Urinary bladder (tissue), 4 donors: Measurements from ENCODE around the gene PITPNM3. TPM values are rescaled to one million over a fixed set of nuclear protein-coding genes. Genes with fewer than 3 reads are reported as not detected.

ENCODE experiments used
- DNase-seq: peaks from one replicate; pipeline ENCODE4 v3.0.0-alpha.2; 2015; ENCODE audit errors: extremely low spot score
- H3K27ac ChIP-seq: one replicate; pipeline ENCODE4 v1.5.1; 2013; ENCODE audit warnings: low read depth, mild to moderate bottlenecking, moderate library complexity
- H3K36me3 ChIP-seq: one replicate; pipeline ENCODE4 v1.6.1; 2013; ENCODE audit warnings: mild to moderate bottlenecking, moderate library complexity; ENCODE audit not compliant: insufficient read depth
- H3K4me1 ChIP-seq: one replicate; pipeline ENCODE4 v1.6.1; 2013; ENCODE audit warnings: mild to moderate bottlenecking, moderate library complexity; ENCODE audit not compliant: insufficient read depth
- H3K4me3 ChIP-seq: one replicate; pipeline ENCODE4 v1.5.1; 2013; ENCODE audit warnings: low read depth, low read length
- WGBS: extraction: QIAGEN DNeasy Blood & Tissue Kit; methylation state at CpG from one replicate; pipeline ENCODE4 v1.1.7; 2013; 5-methylcytosine and 5-hydroxymethylcytosine counted together
- polyA plus RNA-seq: library from polyadenylated mRNA; stranded (reverse); fragments of 200-250 nt; gene quantifications from one replicate; pipeline ENCODE4 v1.2.3, GENCODE V29; 2013
- total RNA-seq: library from RNA; depleted of rRNA; stranded (reverse); fragments of >200 nt; gene quantifications from one replicate; pipeline ENCODE4 v1.2.3, GENCODE V29; 2014
- donor health status: healthy with polysubstance abuse.
- donor health status: healthy.

Gene PITPNM3
- total and polyA plus RNA-seq, 2 donors, result 2.3 to 10.1 TPM

DNA sequence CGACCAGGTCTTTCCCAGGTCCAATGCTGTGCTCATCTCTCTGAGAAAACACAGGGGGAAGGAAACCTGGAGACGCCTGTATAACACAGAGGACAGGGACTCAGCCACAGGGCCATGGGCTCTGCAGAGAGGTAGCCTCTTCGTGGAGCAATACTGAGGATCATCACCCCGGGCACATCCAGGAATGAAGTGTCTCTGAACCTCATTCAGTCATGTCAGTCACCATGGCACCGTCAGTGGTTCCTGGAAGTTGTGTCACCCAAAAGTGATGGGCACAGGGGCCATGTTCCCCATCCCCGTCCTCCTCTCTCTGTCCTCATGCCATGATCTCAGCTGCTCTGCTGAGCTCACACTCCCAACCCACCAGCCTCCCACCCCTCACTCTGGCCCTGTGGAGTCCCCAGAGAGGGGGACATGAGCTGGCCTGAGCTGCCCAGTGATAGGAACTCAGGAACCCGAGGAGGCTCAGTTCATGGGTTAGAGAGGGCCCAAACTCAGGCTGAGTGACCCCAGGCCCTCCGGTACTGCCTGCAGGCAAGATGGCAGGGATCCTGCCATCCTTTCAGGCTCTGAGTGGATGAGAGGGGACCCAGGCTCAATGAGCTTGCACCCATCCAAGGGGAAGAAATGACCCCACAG lies 53.4 kb downstream of the PITPNM3 start:
- WGBS, result 84% methylated on average over 8 of the region's 8 CpGs
- Histone ChIP-seq H3K4me3 (no peak overlapping the region), H3K36me3 (no peaks in the 10 kb centered on the region), H3K27ac (no peak overlapping the region), H3K4me1 (no peaks in the 10 kb centered on the region)
- DNase-seq, result no peak

DNA sequence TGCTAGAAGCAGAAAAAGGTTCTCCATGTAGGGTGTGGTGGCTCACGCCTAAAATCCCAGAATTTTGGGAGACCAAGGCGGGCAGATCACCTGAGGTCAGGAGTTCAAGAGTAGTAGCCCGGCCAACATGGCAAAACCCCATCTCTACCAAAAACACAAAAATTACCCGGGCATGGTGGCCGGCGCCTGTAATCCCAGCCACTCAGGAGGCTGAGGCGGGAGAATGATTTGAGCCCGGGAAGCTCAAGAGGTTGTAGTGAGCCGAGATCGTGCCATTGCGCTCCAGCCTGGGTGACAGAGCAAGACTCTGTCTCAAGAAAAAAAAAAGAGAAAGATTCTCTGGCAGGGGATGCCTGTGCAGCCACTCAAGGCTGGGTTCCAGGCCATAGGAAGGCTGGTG lies 54.2 kb downstream of the PITPNM3 start:
- no peaks in the 10 kb centered on the region for H3K36me3 ChIP-seq

DNA sequence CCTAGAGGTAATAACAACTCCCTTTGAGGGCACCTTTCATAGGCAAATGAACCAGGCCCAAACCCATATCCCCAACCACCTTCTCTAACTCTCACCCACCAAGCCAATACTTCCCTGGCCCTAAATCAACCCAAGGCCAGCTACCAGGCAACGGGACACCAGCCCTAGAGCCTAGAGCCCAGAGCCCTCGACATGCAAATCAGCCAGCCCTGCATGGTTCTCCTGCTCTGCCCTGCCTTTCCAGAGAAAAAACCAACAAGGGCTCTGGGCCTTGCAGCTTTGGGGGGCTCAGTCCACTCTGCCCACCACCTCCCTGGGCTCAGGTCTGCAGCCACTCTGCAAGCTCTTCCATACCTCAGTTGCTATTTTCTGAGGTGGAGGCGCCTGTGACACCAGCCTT lies 55.0 kb downstream of the PITPNM3 start:
- no peaks in the 10 kb centered on the region for H3K4me1 ChIP-seq
- no peak for DNase-seq
- WGBS, result 90% methylated on average over 3 of the region's 3 CpGs

More for the DNA sequence above, 54.2 kb downstream of the PITPNM3 start:
- Histone ChIP-seq H3K27ac (no peak overlapping the region), H3K4me1 (no peaks in the 10 kb centered on the region), H3K4me3 (no peak overlapping the region)
- WGBS, result 97% methylated on average over 11 of the region's 11 CpGs
- no peak for DNase-seq

DNA sequence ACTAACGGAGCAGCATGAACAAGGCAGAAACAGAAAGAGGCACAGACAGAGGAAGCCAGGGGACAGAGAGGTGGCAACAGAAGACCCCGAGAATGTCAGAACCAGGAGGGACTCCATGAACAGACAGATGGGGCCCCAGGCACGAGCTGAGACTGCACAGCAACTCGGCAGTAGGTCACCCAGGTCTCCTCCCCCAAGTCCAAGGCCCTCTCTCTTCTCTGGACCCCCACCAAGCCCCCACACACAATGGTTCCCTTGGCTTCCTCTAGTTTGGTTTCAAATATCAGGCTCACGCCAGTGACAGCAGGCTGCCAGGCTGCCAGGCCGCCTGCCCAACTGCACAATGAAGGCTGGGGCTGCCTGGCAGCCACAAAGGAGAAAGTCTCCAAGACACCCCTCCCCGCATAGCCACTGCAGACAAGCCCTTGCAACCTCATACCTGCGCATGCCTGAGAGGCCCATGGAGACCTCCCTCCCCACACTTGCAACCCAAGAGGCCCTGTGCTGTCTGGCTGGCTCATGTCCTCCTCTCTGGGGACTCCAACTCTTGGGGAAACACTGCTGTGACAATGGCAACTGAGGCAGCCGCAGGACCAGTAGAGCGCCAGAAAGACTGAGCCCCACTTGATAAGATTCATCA lies 57.3 kb downstream of the PITPNM3 start:
- H3K4me1 ChIP-seq, result no peaks in the 10 kb centered on the region

More for the DNA sequence above, 55.0 kb downstream of the PITPNM3 start:
- no peak overlapping the region for H3K27ac ChIP-seq
- no peak overlapping the region for H3K4me3 ChIP-seq
- H3K36me3 ChIP-seq, result no peaks in the 10 kb centered on the region

DNA sequence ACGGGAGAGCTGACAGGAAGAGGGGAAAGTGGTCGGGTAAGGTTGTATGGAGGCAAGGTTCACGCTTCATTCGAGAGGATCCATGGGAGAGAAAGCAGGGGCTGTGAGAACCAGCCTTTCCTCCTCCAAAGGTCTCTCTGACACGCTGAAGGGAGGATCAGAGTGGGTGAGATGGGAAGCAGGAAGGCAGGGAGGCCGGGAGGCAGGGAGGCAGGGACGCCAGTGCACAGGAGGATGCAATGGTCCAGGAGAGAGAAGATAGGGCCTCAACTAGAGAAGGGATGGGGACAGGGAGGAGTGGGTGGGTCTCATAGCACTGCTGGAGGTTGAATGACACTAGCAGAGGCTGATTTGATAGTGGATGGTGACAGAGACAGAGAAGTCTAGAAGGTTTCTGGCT lies 58.0 kb downstream of the PITPNM3 start:
- no peak for DNase-seq
- WGBS, result 78% methylated on average over 7 of the region's 7 CpGs
- H3K4me3 ChIP-seq, result no peak overlapping the region
- H3K27ac ChIP-seq, result no peak overlapping the region
- no peaks in the 10 kb centered on the region for H3K36me3 ChIP-seq
- H3K4me1 ChIP-seq, result no peaks in the 10 kb centered on the region

More for the DNA sequence above, 57.3 kb downstream of the PITPNM3 start:
- H3K4me3 ChIP-seq, result no peak overlapping the region
- no peaks in the 10 kb centered on the region for H3K36me3 ChIP-seq
- no peak for DNase-seq
- H3K27ac ChIP-seq, result no peak overlapping the region
- 89% methylated on average over 10 of the region's 10 CpGs for whole genome bisulfite sequencing

DNA sequence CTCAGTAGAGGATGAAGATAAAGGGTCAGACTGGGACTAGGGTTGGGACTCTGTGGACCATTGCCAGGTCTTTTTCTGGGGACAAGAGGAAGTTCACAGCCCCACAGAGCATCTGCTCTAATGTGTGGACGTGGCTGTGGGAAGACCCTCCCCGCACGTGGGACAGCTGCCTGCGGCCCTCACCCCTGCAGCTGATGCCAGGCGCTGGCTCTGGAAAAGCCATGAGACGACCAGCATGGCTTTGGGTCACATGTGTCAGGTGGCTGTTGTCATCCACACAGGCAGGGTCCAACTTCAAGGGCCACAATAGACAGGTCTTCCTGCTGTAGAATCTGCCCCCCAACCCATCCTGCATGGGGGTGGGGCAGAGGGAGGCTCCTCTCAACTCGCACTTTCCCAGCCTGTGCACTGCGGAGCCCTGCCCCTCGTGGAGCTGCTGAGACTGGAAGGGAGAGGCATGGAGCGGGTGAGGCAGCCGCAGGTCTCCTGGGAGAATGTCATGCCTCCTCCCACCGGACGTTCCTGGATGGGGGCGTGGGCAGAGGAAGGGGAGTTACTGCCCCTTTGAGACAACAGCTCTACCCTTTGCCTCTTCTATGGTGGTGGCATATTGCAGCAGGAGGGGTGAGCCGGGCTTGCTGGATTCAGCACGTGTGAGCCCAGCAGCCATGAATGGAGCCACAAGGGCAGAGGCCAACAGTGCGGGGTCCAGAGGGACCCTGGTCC lies 58.7 kb downstream of the PITPNM3 start:
- 56% methylated on average over 17 of the region's 17 CpGs for WGBS
- DNase-seq, result no peak
- H3K27ac ChIP-seq, result no peak overlapping the region
- no peaks in the 10 kb centered on the region for H3K36me3 ChIP-seq
- no peaks in the 10 kb centered on the region for H3K4me1 ChIP-seq
- no peak overlapping the region for H3K4me3 ChIP-seq

- no peak for DNase-seq
- no peak overlapping the region for H3K4me3 ChIP-seq
- no peaks in the 10 kb centered on the region for H3K4me1 ChIP-seq
- H3K27ac ChIP-seq, result no peak overlapping the region
- no peaks in the 10 kb centered on the region for H3K36me3 ChIP-seq
- WGBS, result 54% methylated on average over 15 of the region's 15 CpGs
Measured at GRCh38 chr17:6496640-6497441, 59.5 kb downstream of the PITPNM3 start.

DNA sequence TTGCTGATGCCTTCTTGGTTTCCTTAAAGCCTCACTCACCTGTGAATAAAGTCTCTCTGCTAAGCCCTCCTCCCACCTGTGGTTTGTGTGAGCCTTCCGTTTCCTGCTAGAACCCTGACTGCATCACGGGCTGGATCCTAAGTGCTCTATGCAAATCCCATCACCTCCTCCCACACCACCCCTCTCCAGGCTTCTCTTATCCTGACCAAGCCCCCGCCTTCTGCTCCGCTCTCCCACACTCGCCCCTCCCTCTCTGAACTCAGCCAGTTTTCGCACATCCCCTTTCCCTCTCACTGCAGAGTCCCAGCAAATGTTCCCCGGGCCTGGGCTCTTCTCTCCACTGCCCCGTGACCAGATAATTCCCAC lies 60.3 kb downstream of the PITPNM3 start:
- Histone ChIP-seq H3K4me3 (no peak overlapping the region), H3K27ac (no peak overlapping the region), H3K4me1 (no peaks in the 10 kb centered on the region), H3K36me3 (no peaks in the 10 kb centered on the region)
- WGBS, result 28% methylated on average over 8 of the region's 8 CpGs
- peak; percentile 5 for DNase-seq

- H3K4me3 ChIP-seq, result no peak overlapping the region
- 60% methylated on average over 15 of the region's 15 CpGs for WGBS
- H3K36me3 ChIP-seq, result no peaks in the 10 kb centered on the region
- no peak for DNase-seq
- no peaks in the 10 kb centered on the region for H3K4me1 ChIP-seq
- no peak overlapping the region for H3K27ac ChIP-seq
Measured at GRCh38 chr17:6495450-6496115, 60.8 kb downstream of the PITPNM3 start.

- Histone ChIP-seq H3K4me3 (no peak overlapping the region), H3K27ac (no peak overlapping the region), H3K36me3 (no peaks in the 10 kb centered on the region), H3K4me1 (no peaks in the 10 kb centered on the region)
- 81% methylated on average over 5 of the region's 5 CpGs for WGBS
- DNase-seq, result no peak
Measured at GRCh38 chr17:6494239-6494941, 62.0 kb downstream of the PITPNM3 start.

- DNase-seq, result no peak
- no peak overlapping the region for H3K4me3 ChIP-seq
- H3K27ac ChIP-seq, result no peak overlapping the region
- H3K4me1 ChIP-seq, result no peaks in the 10 kb centered on the region
- no peaks in the 10 kb centered on the region for H3K36me3 ChIP-seq
- WGBS, result 66% methylated on average over 4 of the region's 4 CpGs
Measured at GRCh38 chr17:6492892-6493674, 63.3 kb downstream of the PITPNM3 start.

DNA sequence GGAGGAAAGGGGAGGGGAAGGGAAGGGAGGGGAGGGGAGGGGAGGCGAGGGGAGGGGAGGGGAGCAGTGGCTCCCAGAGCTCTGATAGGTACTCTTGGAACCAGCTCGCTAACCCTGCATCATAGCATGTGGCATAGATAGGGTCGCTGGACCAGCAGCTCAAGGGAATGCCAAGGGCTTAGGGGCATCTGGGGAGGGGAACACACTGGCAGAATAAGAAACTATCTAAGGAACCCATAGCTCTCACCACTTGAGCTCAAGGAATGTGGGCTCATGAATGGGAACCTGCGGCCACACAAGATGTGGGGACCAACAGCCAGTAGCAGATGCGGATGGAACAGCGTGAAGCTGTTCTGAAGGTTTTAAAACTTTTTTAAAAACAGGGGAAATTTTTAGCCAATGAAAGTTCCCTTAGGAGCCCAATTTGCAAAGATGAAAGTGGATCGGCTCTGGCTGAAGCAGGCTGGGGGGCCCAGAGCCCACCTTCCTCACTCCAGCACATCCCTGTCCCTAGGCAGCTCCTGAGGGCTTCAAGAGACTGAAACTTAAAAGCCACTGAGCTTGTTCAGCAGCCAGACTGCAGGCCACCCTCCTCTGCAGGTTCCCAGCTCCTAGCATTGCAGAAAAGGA lies 65.2 kb downstream of the PITPNM3 start:
- WGBS, result 78% methylated on average over 7 of the region's 7 CpGs

More for the DNA sequence above, 65.2 kb downstream of the PITPNM3 start:
- H3K4me3 ChIP-seq, result no peak overlapping the region
- no peaks in the 10 kb centered on the region for H3K36me3 ChIP-seq
- no peak for DNase-seq
- no peaks in the 10 kb centered on the region for H3K4me1 ChIP-seq
- H3K27ac ChIP-seq, result no peak overlapping the region
